ENCODE results near the gene RASGRF1.

- TF ChIP-seq CTCF (IDR thresholded peaks at IDR 0.05), result no peak
- no peak for TF ChIP-seq POLR2AphosphoS5 (IDR thresholded peaks at IDR 0.05)
- TF ChIP-seq EP300 (IDR thresholded peaks at IDR 0.05), result no peak
- TF ChIP-seq POLR2A (IDR thresholded peaks at IDR 0.05), result no peak
Measured at GRCh38 chr15:78956937-78957336, 133.6 kb downstream of the RASGRF1 start.
